NCI-H526 treated with DMSO at 0.1 percent for 48 hours (cell line): ENCODE results near the gene ECM1.
A peak's percentile ranks its signal among the peaks of the same experiment; 100 is the strongest.

Source experiments
- DNase-seq: peaks from one replicate; lab custom pipeline; 2025; lab: John Stamatoyannopoulos, UW

The ECM1 gene

GRCh38 chr1:150507912-150508864 is at the start of gene ECM1:
ECM1 (plus strand) TSS chr1:150508109; CDS start chr1:150508210, 101 bp downstream.
- no peak for DNase-seq

GRCh38 chr1:150464422-150464826 is 43.5 kb upstream of the ECM1 start:
- peak; percentile 84 for DNase-seq

- DNase-seq, result no peak
Observed at GRCh38 chr1:150466964-150467363, 40.9 kb upstream of the ECM1 start.

- no peak for DNase-seq
Observed at GRCh38 chr1:150469291-150469690, 38.6 kb upstream of the ECM1 start.

GRCh38 chr1:150472601-150473200 is 35.2 kb upstream of the ECM1 start:
- DNase-seq, result no peak

- no peak for DNase-seq
Observed at GRCh38 chr1:150473659-150474058, 34.2 kb upstream of the ECM1 start.

GRCh38 chr1:150474869-150475268 is 33.0 kb upstream of the ECM1 start:
- no peak for DNase-seq

GRCh38 chr1:150476754-150477153 is 31.2 kb upstream of the ECM1 start:
- DNase-seq, result no peak

- no peak for DNase-seq
Observed at GRCh38 chr1:150477320-150477719, 30.6 kb upstream of the ECM1 start.

GRCh38 chr1:150477733-150478132 is 30.2 kb upstream of the ECM1 start:
- DNase-seq, result no peak

- DNase-seq, result no peak
Observed at GRCh38 chr1:150479370-150479769, 28.5 kb upstream of the ECM1 start.

GRCh38 chr1:150479927-150480352 is 28.0 kb upstream of the ECM1 start:
- no peak for DNase-seq

- no peak for DNase-seq
Observed at GRCh38 chr1:150484431-150484830, 23.5 kb upstream of the ECM1 start.

- DNase-seq, result no peak
Observed at GRCh38 chr1:150484861-150485260, 23.0 kb upstream of the ECM1 start.

- peak; percentile 100 for DNase-seq
Observed at GRCh38 chr1:150486966-150487762, 20.7 kb upstream of the ECM1 start, which contains the start of gene TARS2. TARS2 (plus strand) TSS chr1:150487419; CDS start chr1:150487451, 32 bp downstream.

GRCh38 chr1:150487763-150488115 is 20.2 kb upstream of the ECM1 start:
- no peak for DNase-seq

- DNase-seq, result no peak
Observed at GRCh38 chr1:150493175-150493574, 14.7 kb upstream of the ECM1 start.

GRCh38 chr1:150498342-150498741 is 9.6 kb upstream of the ECM1 start:
- DNase-seq, result no peak

- no peak for DNase-seq
Observed at GRCh38 chr1:150505431-150505830, 2.5 kb upstream of the ECM1 start.

GRCh38 chr1:150508982-150509381 is 1.1 kb downstream of the ECM1 start:
- DNase-seq, result no peak

- DNase-seq, result no peak
Observed at GRCh38 chr1:150511551-150511950, 3.6 kb downstream of the ECM1 start.

GRCh38 chr1:150511985-150512660 is 4.2 kb downstream of the ECM1 start:
- DNase-seq, result no peak
